ENCODE measurements around the gene NT5C2. TPM values are rescaled to one million over a fixed set of nuclear protein-coding genes. Genes with fewer than 3 reads are reported as not detected.
"Not testable (repeated sequence)": the region's sequence is repeated elsewhere in the genome, so short reads cannot be mapped to it uniquely, and the experiment has no call there.

Gene NT5C2
- total RNA-seq, 1 donor from 2014 or later, result 158 TPM

DNA sequence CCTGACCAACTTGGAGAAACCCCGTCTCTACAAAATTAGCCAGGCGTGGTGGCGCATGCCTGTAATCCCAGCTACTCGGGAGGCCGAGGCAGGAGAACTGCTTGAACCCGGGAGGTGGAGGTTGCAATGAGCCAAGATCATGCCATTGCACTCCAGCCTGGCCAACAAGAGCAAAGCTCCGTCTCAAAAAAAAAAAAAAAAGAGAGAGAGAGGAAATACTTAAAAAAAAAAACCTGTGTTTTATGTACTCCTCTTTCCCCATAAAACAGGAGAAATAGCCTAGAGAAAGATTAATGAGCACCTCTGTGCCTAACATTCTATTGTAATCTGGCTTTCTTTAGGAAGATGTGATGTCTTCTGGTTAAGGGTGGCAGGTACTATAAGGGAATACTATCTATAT, 1.9 kb downstream of the NT5C2 start:
- not testable (repeated sequence) for H3K27me3 ChIP-seq (ENCODE audit: control insufficient read depth in 3 of 3, insufficient read depth in 3 of 3, low read length in 3 of 3); H3K36me3 ChIP-seq (ENCODE audit: control insufficient read depth in 3 of 3, insufficient read depth in 3 of 3, low read length in 3 of 3); H3K9me3 ChIP-seq (ENCODE audit: control insufficient read depth in 3 of 3, low read length in 3 of 3)
- peaks cover 26 to 27% (median 27%) of the 10 kb centered on the region in 3 donors for H3K4me1 ChIP-seq (ENCODE audit: control insufficient read depth in 3 of 3, insufficient read depth in 3 of 3, low read length in 3 of 3)
- peak overlapping the region in 2 of 3 donors; percentile 42 to 99 for H3K9ac ChIP-seq (ENCODE audit: low read depth in 1 of 3, low read length in 3 of 3)
- peak overlapping the region; percentile 99 for H3K27ac ChIP-seq (ENCODE audit: low read depth, low read length)
- H3K4me3 ChIP-seq (ENCODE audit: low read length in 3 of 3), result peak overlapping the region; percentile 12 to 92 (median 22)

- peak overlapping the region; percentile 33 for H3K27ac ChIP-seq (ENCODE audit: low read depth, low read length)
- peaks cover 28 to 33% (median 31%) of the 10 kb centered on the region in 3 donors for H3K4me1 ChIP-seq (ENCODE audit: control insufficient read depth in 3 of 3, insufficient read depth in 3 of 3, low read length in 3 of 3)
- no peak overlapping the region for H3K4me3 ChIP-seq (ENCODE audit: low read length in 3 of 3)
- no peaks in the 10 kb centered on the region for H3K27me3 ChIP-seq (ENCODE audit: control insufficient read depth in 3 of 3, insufficient read depth in 3 of 3, low read length in 3 of 3)
- no peaks in the 10 kb centered on the region for H3K9me3 ChIP-seq (ENCODE audit: control insufficient read depth in 3 of 3, low read length in 3 of 3)
- no peaks in the 10 kb centered on the region for H3K36me3 ChIP-seq (ENCODE audit: control insufficient read depth in 3 of 3, insufficient read depth in 3 of 3, low read length in 3 of 3)
- peak overlapping the region in 1 of 3 donors; percentile 9 for H3K9ac ChIP-seq (ENCODE audit: low read depth in 1 of 3, low read length in 3 of 3)
These were observed 4.2 kb downstream of the NT5C2 start for GRCh38 chr10:103188853-103189252.

DNA sequence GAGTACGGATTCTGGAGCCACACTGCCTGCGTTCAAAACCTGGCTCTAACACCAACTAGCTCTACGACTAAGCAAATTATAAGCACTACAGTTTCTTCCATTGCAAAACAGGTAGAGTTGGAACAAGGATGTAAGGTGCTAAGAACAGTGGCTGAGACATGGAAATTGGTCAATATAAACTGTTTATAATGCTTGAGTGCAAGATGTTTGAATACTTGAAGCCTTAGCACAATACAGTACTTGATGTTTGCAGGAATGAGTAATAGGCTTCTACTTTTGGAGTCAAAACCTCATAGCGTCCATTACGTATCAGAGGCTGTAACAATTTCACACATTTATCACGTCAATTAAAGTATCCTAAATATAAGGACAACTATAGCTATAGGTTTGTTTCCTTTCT, 6.9 kb downstream of the NT5C2 start:
- no peak overlapping the region for H3K27ac ChIP-seq (ENCODE audit: low read depth, low read length)

DNA sequence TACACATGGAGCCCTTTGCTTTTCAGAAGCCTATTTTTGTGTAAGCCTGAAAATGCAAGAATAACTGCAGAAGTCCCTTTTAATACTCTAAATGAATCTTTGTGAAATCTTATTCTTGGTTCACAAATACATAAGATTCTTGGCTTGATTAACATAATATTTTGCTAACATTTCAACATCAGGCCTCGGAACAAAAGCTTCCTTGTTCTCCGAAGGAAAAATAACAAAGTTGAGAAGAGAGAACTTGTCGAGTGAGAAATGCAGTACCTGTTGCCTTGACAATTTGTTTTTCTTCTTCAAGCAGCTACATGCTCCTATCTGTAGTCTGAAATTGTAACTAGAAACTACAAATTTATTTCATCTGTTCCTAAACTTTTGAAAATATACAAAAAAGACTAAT, 8.5 kb downstream of the NT5C2 start:
- peaks cover 22 to 34% (median 24%) of the 10 kb centered on the region in 3 donors for H3K4me1 ChIP-seq (ENCODE audit: control insufficient read depth in 3 of 3, insufficient read depth in 3 of 3, low read length in 3 of 3)
- peak overlapping the region in 1 of 3 donors; percentile 23 for H3K4me3 ChIP-seq (ENCODE audit: low read length in 3 of 3)
- H3K27ac ChIP-seq (ENCODE audit: low read depth, low read length), result peak overlapping the region; percentile 51
- H3K9ac ChIP-seq (ENCODE audit: low read depth in 1 of 3, low read length in 3 of 3), result peak overlapping the region in 1 of 3 donors; percentile 34
- H3K9me3 ChIP-seq (ENCODE audit: control insufficient read depth in 3 of 3, low read length in 3 of 3), result no peaks in the 10 kb centered on the region
- no peaks in the 10 kb centered on the region for H3K27me3 ChIP-seq (ENCODE audit: control insufficient read depth in 3 of 3, insufficient read depth in 3 of 3, low read length in 3 of 3)
- H3K36me3 ChIP-seq (ENCODE audit: control insufficient read depth in 3 of 3, insufficient read depth in 3 of 3, low read length in 3 of 3), result peaks cover 4 to 6% (median 4%) of the 10 kb centered on the region in 3 donors

More for the DNA sequence above, 6.9 kb downstream of the NT5C2 start:
- Histone ChIP-seq H3K36me3 (ENCODE audit: control insufficient read depth in 3 of 3, insufficient read depth in 3 of 3, low read length in 3 of 3) (peaks cover 0 to 2% (median 0%) of the 10 kb centered on the region in 3 donors), H3K27me3 (ENCODE audit: control insufficient read depth in 3 of 3, insufficient read depth in 3 of 3, low read length in 3 of 3) (no peaks in the 10 kb centered on the region), H3K9me3 (ENCODE audit: control insufficient read depth in 3 of 3, low read length in 3 of 3) (no peaks in the 10 kb centered on the region), H3K9ac (ENCODE audit: low read depth in 1 of 3, low read length in 3 of 3) (peak overlapping the region in 1 of 3 donors; percentile 20), H3K4me1 (ENCODE audit: control insufficient read depth in 3 of 3, insufficient read depth in 3 of 3, low read length in 3 of 3) (peaks cover 24 to 33% (median 31%) of the 10 kb centered on the region in 3 donors), H3K4me3 (ENCODE audit: low read length in 3 of 3) (no peak overlapping the region)

- H3K27me3 ChIP-seq (ENCODE audit: control insufficient read depth in 3 of 3, insufficient read depth in 3 of 3, low read length in 3 of 3); H3K9me3 ChIP-seq (ENCODE audit: control insufficient read depth in 3 of 3, low read length in 3 of 3); H3K36me3 ChIP-seq (ENCODE audit: control insufficient read depth in 3 of 3, insufficient read depth in 3 of 3, low read length in 3 of 3): not testable (repeated sequence)
- Histone ChIP-seq H3K4me1 (ENCODE audit: control insufficient read depth in 3 of 3, insufficient read depth in 3 of 3, low read length in 3 of 3) (peaks cover 21 to 34% (median 24%) of the 10 kb centered on the region in 3 donors), H3K4me3 (ENCODE audit: low read length in 3 of 3) (peak overlapping the region in 2 of 3 donors; percentile 23 to 41), H3K9ac (ENCODE audit: low read depth in 1 of 3, low read length in 3 of 3) (peak overlapping the region in 1 of 3 donors; percentile 34), H3K27ac (ENCODE audit: low read depth, low read length) (peak overlapping the region; percentile 51)
These were observed 9.1 kb downstream of the NT5C2 start for GRCh38 chr10:103183991-103184451.

GRCh38 chr10:103181244-103181643, 11.8 kb downstream of the NT5C2 start:
- H3K27ac ChIP-seq (ENCODE audit: low read depth, low read length), result peak overlapping the region; percentile 55
- H3K36me3 ChIP-seq (ENCODE audit: control insufficient read depth in 3 of 3, insufficient read depth in 3 of 3, low read length in 3 of 3), result peaks cover 6 to 17% (median 13%) of the 10 kb centered on the region in 3 donors
- H3K9ac ChIP-seq (ENCODE audit: low read depth in 1 of 3, low read length in 3 of 3), result no peak overlapping the region

DNA sequence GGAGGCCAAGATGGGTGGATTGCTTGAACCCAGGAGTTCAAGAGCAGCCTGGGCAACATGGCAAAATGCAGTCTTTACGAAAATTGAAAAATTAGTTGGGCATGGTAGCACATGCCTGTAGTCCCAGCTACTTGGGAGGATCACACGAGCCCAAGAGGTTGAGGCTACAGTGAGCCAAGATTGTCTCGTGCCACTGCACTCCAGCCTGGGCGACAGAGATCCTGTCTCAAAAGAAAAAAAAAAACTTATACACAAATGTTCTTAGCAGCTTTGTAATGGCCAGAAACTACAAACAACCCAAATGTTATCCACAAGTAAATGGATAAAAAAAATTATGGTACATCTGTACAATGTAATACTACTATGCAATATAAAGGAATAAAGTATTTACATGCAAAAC, 12.6 kb downstream of the NT5C2 start:
- Histone ChIP-seq H3K4me1 (ENCODE audit: control insufficient read depth in 3 of 3, insufficient read depth in 3 of 3, low read length in 3 of 3) (peaks cover 14 to 38% (median 32%) of the 10 kb centered on the region in 3 donors), H3K9me3 (ENCODE audit: control insufficient read depth in 3 of 3, low read length in 3 of 3) (no peaks in the 10 kb centered on the region), H3K27ac (ENCODE audit: low read depth, low read length) (no peak overlapping the region), H3K36me3 (ENCODE audit: control insufficient read depth in 3 of 3, insufficient read depth in 3 of 3, low read length in 3 of 3) (peaks cover 7 to 24% (median 16%) of the 10 kb centered on the region in 3 donors), H3K9ac (ENCODE audit: low read depth in 1 of 3, low read length in 3 of 3) (no peak overlapping the region), H3K4me3 (ENCODE audit: low read length in 3 of 3) (no peak overlapping the region), H3K27me3 (ENCODE audit: control insufficient read depth in 3 of 3, insufficient read depth in 3 of 3, low read length in 3 of 3) (no peaks in the 10 kb centered on the region)

More at GRCh38 chr10:103181244-103181643, 11.8 kb downstream of the NT5C2 start:
- no peaks in the 10 kb centered on the region for H3K27me3 ChIP-seq (ENCODE audit: control insufficient read depth in 3 of 3, insufficient read depth in 3 of 3, low read length in 3 of 3)
- H3K4me1 ChIP-seq (ENCODE audit: control insufficient read depth in 3 of 3, insufficient read depth in 3 of 3, low read length in 3 of 3), result peaks cover 16 to 36% (median 26%) of the 10 kb centered on the region in 3 donors
- H3K4me3 ChIP-seq (ENCODE audit: low read length in 3 of 3), result peak overlapping the region in 1 of 3 donors; percentile 35
- H3K9me3 ChIP-seq (ENCODE audit: control insufficient read depth in 3 of 3, low read length in 3 of 3), result no peaks in the 10 kb centered on the region

DNA sequence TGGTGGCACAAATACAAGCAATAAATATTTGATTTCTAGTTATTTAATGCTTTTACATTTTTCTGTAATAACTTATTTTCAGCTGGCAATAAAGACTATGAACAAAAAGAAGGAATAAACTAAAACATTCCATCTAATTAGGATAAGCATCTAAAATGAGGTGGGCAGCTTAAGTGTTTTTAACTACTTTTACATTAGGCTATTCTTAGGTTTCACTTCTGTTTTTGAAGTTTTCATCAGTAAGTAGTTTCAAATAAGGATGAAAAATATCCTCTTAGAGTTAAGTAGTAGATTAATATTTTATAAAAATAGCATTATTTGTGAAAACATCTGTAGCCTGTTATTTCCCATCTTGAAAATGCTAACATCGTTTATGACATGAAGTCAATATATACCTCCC, 15.9 kb downstream of the NT5C2 start:
- no peak overlapping the region for H3K4me3 ChIP-seq (ENCODE audit: low read length in 3 of 3)
- H3K4me1 ChIP-seq (ENCODE audit: control insufficient read depth in 3 of 3, insufficient read depth in 3 of 3, low read length in 3 of 3), result peaks cover 8 to 31% (median 24%) of the 10 kb centered on the region in 3 donors
- peaks cover 23 to 32% (median 25%) of the 10 kb centered on the region in 3 donors for H3K36me3 ChIP-seq (ENCODE audit: control insufficient read depth in 3 of 3, insufficient read depth in 3 of 3, low read length in 3 of 3)
- H3K27ac ChIP-seq (ENCODE audit: low read depth, low read length), result no peak overlapping the region
- no peaks in the 10 kb centered on the region for H3K27me3 ChIP-seq (ENCODE audit: control insufficient read depth in 3 of 3, insufficient read depth in 3 of 3, low read length in 3 of 3)
- no peak overlapping the region for H3K9ac ChIP-seq (ENCODE audit: low read depth in 1 of 3, low read length in 3 of 3)
- H3K9me3 ChIP-seq (ENCODE audit: control insufficient read depth in 3 of 3, low read length in 3 of 3), result no peaks in the 10 kb centered on the region

- Histone ChIP-seq H3K9me3 (ENCODE audit: control insufficient read depth in 3 of 3, low read length in 3 of 3) (no peaks in the 10 kb centered on the region), H3K36me3 (ENCODE audit: control insufficient read depth in 3 of 3, insufficient read depth in 3 of 3, low read length in 3 of 3) (peaks cover 25 to 37% (median 30%) of the 10 kb centered on the region in 3 donors), H3K9ac (ENCODE audit: low read depth in 1 of 3, low read length in 3 of 3) (peak overlapping the region in 1 of 3 donors; percentile 25), H3K27me3 (ENCODE audit: control insufficient read depth in 3 of 3, insufficient read depth in 3 of 3, low read length in 3 of 3) (no peaks in the 10 kb centered on the region), H3K4me1 (ENCODE audit: control insufficient read depth in 3 of 3, insufficient read depth in 3 of 3, low read length in 3 of 3) (peaks cover 3 to 18% (median 18%) of the 10 kb centered on the region in 3 donors), H3K27ac (ENCODE audit: low read depth, low read length) (peak overlapping the region; percentile 7), H3K4me3 (ENCODE audit: low read length in 3 of 3) (no peak overlapping the region)
These were observed 17.3 kb downstream of the NT5C2 start for GRCh38 chr10:103175580-103176285.

DNA sequence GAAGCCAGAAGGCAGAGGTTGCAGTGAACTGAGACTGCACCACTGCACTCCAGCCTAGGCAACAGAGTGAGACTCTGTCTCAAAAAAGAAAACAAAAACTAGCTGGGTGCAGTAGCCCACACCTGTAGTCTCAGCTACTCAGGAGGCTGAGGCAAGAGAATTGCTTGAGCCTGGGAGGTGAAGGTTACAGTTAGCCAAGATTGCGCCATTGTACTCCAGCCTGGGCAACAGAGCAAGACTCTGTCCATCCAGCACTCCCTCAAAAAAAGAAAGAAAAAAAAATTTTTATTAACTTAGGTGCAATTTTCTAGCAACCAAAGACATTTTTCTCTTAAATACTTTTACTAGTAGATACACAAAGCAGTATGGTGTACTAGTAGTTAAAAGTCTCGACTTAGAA, 18.7 kb downstream of the NT5C2 start:
- H3K27ac ChIP-seq (ENCODE audit: low read depth, low read length), result not testable (repeated sequence)
- H3K36me3 ChIP-seq (ENCODE audit: control insufficient read depth in 3 of 3, insufficient read depth in 3 of 3, low read length in 3 of 3), result peaks cover 24 to 40% (median 31%) of the 10 kb centered on the region in 3 donors

More for the DNA sequence above, 18.7 kb downstream of the NT5C2 start:
- H3K27me3 ChIP-seq (ENCODE audit: control insufficient read depth in 3 of 3, insufficient read depth in 3 of 3, low read length in 3 of 3); H3K4me3 ChIP-seq (ENCODE audit: low read length in 3 of 3); H3K9ac ChIP-seq (ENCODE audit: low read depth in 1 of 3, low read length in 3 of 3); H3K9me3 ChIP-seq (ENCODE audit: control insufficient read depth in 3 of 3, low read length in 3 of 3): not testable (repeated sequence)
- H3K4me1 ChIP-seq (ENCODE audit: control insufficient read depth in 3 of 3, insufficient read depth in 3 of 3, low read length in 3 of 3), result peaks cover 3 to 13% (median 13%) of the 10 kb centered on the region in 3 donors

All from skeletal muscle tissue (tissue), 4 donors.